K562 (cell line): ENCODE results near the gene MAGEB1. TPM values are rescaled to one million over a fixed set of nuclear protein-coding genes. Genes with fewer than 3 reads are reported as not detected.

ENCODE experiments used
- ARHGAP35 ChIP-seq: fragments of 450-650 bp; IDR thresholded peaks from 2 replicates; pipeline ENCODE4 v1.6.1; 2018; ENCODE audit not compliant: partially characterized antibody
- BDP1 ChIP-seq: IDR thresholded peaks from 3 replicates; pipeline ENCODE4 v1.6.1; 2011; ENCODE audit not compliant: insufficient read length, insufficient read depth
- DPF2 ChIP-seq: fragments of 450-650 bp; IDR thresholded peaks from 2 replicates; pipeline ENCODE4 v1.6.1; 2016
- ELF1 ChIP-seq: fragments of 200-800 bp; sonication (Bioruptor generic); IDR thresholded peaks from 2 replicates; pipeline ENCODE4 v1.6.1; 2016; ENCODE audit warnings: missing genetic modification characterization, missing compliant biosample characterization
- FUS ChIP-seq: fragments of 200-400 bp; formaldehyde crosslinking; optimal IDR thresholded peaks from 2 replicates; pipeline ENCODE3; 2017; ENCODE audit warnings: low read depth, low read length
- HDAC1 ChIP-seq, 2 experiments: fragments of 450-650 bp; IDR thresholded peaks; 2 replicates each; pipeline ENCODE4 v1.6.1; 2016 to 2017; ENCODE audit warnings: inconsistent platforms in 1 of 2, mild to moderate bottlenecking in 1 of 2, moderate library complexity in 1 of 2
- IRF2 ChIP-seq: sonication (generic); formaldehyde crosslinking; IDR thresholded peaks from 2 replicates; pipeline ENCODE4 v1.8.1; 2022; ENCODE audit warnings: mild to moderate bottlenecking, missing genetic modification reagents
- MEIS2 ChIP-seq: fragments of 450-650 bp; IDR thresholded peaks from 2 replicates; pipeline ENCODE4 v1.6.1; 2014; ENCODE audit warnings: mild to moderate bottlenecking; ENCODE audit not compliant: partially characterized antibody
- NR2C2 ChIP-seq, 2 experiments: fragments of 200-800 bp in 1 of 2; sonication (Bioruptor generic) in 1 of 2; sonication (generic) in 1 of 2; formaldehyde crosslinking in 1 of 2; IDR thresholded peaks; 2 replicates each; pipeline versions ENCODE4 v1.6.1 to v1.8.0; 2016 to 2022; ENCODE audit warnings: mild to moderate bottlenecking in 1 of 2, missing compliant biosample characterization in 1 of 2, missing genetic modification characterization in 1 of 2, missing genetic modification reagents in 1 of 2
- NR2F6 ChIP-seq: fragments of 450-650 bp; formaldehyde crosslinking; IDR thresholded peaks from 2 replicates; pipeline ENCODE4 v1.4.0; 2020; ENCODE audit warnings: mild to moderate bottlenecking
- PRMT5 ChIP-seq: sonication (generic); formaldehyde crosslinking; IDR thresholded peaks from 2 replicates; pipeline ENCODE4 v1.5.0; 2020; ENCODE audit warnings: missing genetic modification reagents
- PTBP1 ChIP-seq: fragments of 200-400 bp; formaldehyde crosslinking; IDR thresholded peaks from 2 replicates; pipeline ENCODE4 v1.6.1; 2017; ENCODE audit warnings: low read depth, low read length
- RCOR1 ChIP-seq, 2 experiments: IDR thresholded peaks; 2 replicates each; pipeline ENCODE4 v1.6.1; 2012; ENCODE audit warnings: low read depth in 2 of 2, low read length in 2 of 2, borderline replicate concordance in 1 of 2, improper control_type of control experiment in 1 of 2
- SAP30 ChIP-seq: fragments of 200-600 bp; sonication (generic); IDR thresholded peaks from 2 replicates; pipeline ENCODE4 v1.6.1; 2012; ENCODE audit warnings: borderline replicate concordance, low read depth, mild to moderate bottlenecking, moderate library complexity, low read length, control low read depth, inconsistent platforms; ENCODE audit not compliant: insufficient read depth, poor library complexity, severe bottlenecking
- SMARCC2 ChIP-seq: fragments of 450-650 bp; IDR thresholded peaks from 2 replicates; pipeline ENCODE4 v1.6.1; 2017; ENCODE audit warnings: antibody characterized with exemption, moderate library complexity, mild to moderate bottlenecking, low read depth
- SP2 ChIP-seq: IDR thresholded peaks from 2 replicates; pipeline ENCODE4 v1.6.1; 2011; ENCODE audit warnings: mild to moderate bottlenecking, low read depth, low read length, moderate library complexity; ENCODE audit not compliant: poor library complexity, severe bottlenecking; ENCODE audit errors: extremely low read depth
- ZNF184 ChIP-seq: sonication (generic); formaldehyde crosslinking; IDR thresholded peaks from 2 replicates; pipeline ENCODE4 v1.5.0; 2020; ENCODE audit warnings: missing genetic modification reagents
- ZNF239 ChIP-seq: fragments of 250-450 bp; sonication (Bioruptor Pico); IDR thresholded peaks from 2 replicates; pipeline ENCODE4 v1.4.0; 2020; ENCODE audit warnings: mild to moderate bottlenecking
- ZNF316 ChIP-seq: fragments of 450-650 bp; IDR thresholded peaks from 2 replicates; pipeline ENCODE4 v1.6.1; 2016
- ZZZ3 ChIP-seq: fragments of 450-650 bp; IDR thresholded peaks from 2 replicates; pipeline ENCODE4 v1.6.1; 2016; ENCODE audit warnings: antibody characterized with exemption, mild to moderate bottlenecking, moderate library complexity
- polyA plus RNA-seq, 8 experiments: library from polyadenylated mRNA; depleted of rRNA in 4 of 8; stranded (reverse) in 5 of 8; unstranded in 3 of 8; fragments of >200 nt; fragmentation: Nextera tagmentation in 2 of 8; fragmentation: Illumina TruSeq in 1 of 8; extraction: Ambion mirVana in 2 of 8; extraction: Trizol in 1 of 8; gene quantifications; 2 replicates each; pipeline versions ENCODE4 v1.2.1 to v1.2.3, GENCODE V29; 2011 to 2014; ENCODE audit warnings: inconsistent platforms in 1 of 8, missing spikeins in 1 of 8
- total RNA-seq, 7 experiments: library from RNA; depleted of rRNA in 6 of 7; stranded (reverse); fragments of >200 nt in 6 of 7; fragmentation: Illumina TruSeq in 2 of 7; extraction: Trizol in 2 of 7; gene quantifications; 2 replicates each; pipeline versions ENCODE4 v1.2.1 to v1.2.3, GENCODE V29; 2011 to 2021; ENCODE audit warnings: low replicate concordance in 1 of 7
- TF ChIP-seq, protein P1 (sequence below): IDR thresholded peaks from 2 replicates; pipeline ENCODE4 v1.6.1; 2014; ENCODE audit warnings: antibody characterized with exemption
- TF ChIP-seq, protein P2 (sequence below): sonication (generic); formaldehyde crosslinking; IDR thresholded peaks from 2 replicates; pipeline ENCODE4 v1.8.0; 2022; ENCODE audit warnings: mild to moderate bottlenecking, low read depth, missing genetic modification reagents
- TF ChIP-seq, protein P3 (sequence below): fragments of 450-650 bp; IDR thresholded peaks from 2 replicates; pipeline ENCODE4 v1.6.1; 2016

MAGEB1 gene
- total and polyA plus RNA-seq, 9 of the 15 experiments (the other 6 are each of a cell fraction or from before 2014, with no cell fraction given) = 32.6 to 100 (median 43.4) TPM

DNA sequence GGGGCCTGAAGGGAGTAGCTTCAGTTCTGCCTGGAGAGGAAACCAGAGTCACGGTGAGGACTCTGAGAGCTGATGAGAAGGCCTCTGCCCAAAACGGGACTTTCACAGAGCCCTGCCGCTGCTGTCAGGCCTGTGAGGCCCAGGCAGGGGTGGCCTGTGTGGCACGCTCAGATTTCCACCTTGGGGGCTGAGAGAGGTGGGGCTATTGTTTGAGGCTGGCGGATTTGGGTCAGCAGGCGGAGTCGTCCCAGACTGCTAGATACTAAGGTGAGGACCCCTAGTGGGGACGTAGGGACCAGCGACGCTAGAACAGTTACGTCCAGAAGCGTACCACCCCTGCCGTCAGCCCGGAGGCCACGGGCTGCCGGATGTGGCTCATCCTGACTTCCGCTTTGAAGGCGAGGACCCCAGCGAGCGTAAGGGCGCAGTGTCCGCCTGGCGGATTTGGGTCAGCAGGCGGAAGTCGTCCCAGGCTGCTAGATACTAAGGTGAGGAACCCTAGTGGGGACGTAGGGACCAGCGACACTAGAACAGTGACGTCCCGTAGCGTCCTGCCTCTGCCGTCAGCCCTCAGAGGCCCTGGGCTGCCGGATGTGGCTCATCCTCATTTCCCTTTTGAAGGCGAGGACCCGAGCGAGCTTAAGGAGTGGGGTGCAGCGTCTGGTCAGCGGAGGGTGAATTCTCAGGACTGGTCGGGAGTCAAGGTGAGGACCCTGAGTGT, at the start of gene MAGEB1 (continued):
- TF ChIP-seq ELF1 (tag) = peak; percentile 74
- 0 out of 4 replicates have a peak, but pooled peaks of 1 of the 2 experiments have one; percentile 5 for TF ChIP-seq RCOR1 (IDR thresholded peaks at IDR 0.05; ENCODE audit: borderline replicate concordance in 1 of 2, low read depth in 2 of 2, low read length in 2 of 2)
- no peak for TF ChIP-seq SP2
- no peak for TF ChIP-seq ZNF239 (CRISPR knock-in tag)
- TF ChIP-seq MEIS2 = peak; percentile 19
- TF ChIP-seq, protein P1, sequence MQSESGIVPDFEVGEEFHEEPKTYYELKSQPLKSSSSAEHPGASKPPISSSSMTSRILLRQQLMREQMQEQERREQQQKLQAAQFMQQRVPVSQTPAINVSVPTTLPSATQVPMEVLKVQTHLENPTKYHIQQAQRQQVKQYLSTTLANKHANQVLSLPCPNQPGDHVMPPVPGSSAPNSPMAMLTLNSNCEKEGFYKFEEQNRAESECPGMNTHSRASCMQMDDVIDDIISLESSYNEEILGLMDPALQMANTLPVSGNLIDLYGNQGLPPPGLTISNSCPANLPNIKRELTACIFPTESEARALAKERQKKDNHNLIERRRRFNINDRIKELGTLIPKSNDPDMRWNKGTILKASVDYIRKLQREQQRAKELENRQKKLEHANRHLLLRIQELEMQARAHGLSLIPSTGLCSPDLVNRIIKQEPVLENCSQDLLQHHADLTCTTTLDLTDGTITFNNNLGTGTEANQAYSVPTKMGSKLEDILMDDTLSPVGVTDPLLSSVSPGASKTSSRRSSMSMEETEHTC = no peak
- TF ChIP-seq PTBP1 = no peak
- TF ChIP-seq ZZZ3 = no peak
- no peak for TF ChIP-seq NR2F6 (CRISPR knock-in tag)
- TF ChIP-seq, protein P2, sequence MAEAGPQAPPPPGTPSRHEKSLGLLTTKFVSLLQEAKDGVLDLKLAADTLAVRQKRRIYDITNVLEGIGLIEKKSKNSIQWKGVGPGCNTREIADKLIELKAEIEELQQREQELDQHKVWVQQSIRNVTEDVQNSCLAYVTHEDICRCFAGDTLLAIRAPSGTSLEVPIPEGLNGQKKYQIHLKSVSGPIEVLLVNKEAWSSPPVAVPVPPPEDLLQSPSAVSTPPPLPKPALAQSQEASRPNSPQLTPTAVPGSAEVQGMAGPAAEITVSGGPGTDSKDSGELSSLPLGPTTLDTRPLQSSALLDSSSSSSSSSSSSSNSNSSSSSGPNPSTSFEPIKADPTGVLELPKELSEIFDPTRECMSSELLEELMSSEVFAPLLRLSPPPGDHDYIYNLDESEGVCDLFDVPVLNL (CRISPR knock-in tag) = no peak
- TF ChIP-seq SAP30 = no peak
- TF ChIP-seq, protein P3, sequence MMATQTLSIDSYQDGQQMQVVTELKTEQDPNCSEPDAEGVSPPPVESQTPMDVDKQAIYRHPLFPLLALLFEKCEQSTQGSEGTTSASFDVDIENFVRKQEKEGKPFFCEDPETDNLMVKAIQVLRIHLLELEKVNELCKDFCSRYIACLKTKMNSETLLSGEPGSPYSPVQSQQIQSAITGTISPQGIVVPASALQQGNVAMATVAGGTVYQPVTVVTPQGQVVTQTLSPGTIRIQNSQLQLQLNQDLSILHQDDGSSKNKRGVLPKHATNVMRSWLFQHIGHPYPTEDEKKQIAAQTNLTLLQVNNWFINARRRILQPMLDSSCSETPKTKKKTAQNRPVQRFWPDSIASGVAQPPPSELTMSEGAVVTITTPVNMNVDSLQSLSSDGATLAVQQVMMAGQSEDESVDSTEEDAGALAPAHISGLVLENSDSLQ = no peak
- TF ChIP-seq ZNF316 = no peak
- no peak for TF ChIP-seq PRMT5 (CRISPR knock-in tag)
- no peak for TF ChIP-seq BDP1
- TF ChIP-seq HDAC1 (IDR thresholded peaks at IDR 0.05) = no peak
- no peak for TF ChIP-seq SMARCC2
- no peak; the same call in 1 of the 2 replicates for TF ChIP-seq NR2C2 (CRISPR knock-in tag; IDR thresholded peaks at IDR 0.05)
- peak; percentile 61; the same call in 1 of the 2 replicates for TF ChIP-seq NR2C2 (tag; IDR thresholded peaks at IDR 0.05)
- no peak for TF ChIP-seq FUS
- TF ChIP-seq IRF2 (CRISPR knock-in tag) = no peak
- no peak for TF ChIP-seq ZNF184
- no peak for TF ChIP-seq DPF2
- TF ChIP-seq ARHGAP35 = no peak
